Activated naive CD4-positive, alpha-beta T cell treated with anti-CD3 and anti-CD28 coated beads, Interleukin-2, amount 10 ng/mL, durations not matched to agents 7 days and 5 days (primary cell): ENCODE results near the gene LHCGR.

Experiments
- CTCF ChIA-PET: fragments of 350-600 bp; sonication (Branson Sonifier 250); formaldehyde crosslinking; loops from one replicate; lab custom pipeline; 2021; ENCODE audit warnings: antibody characterized with exemption; lab: Charles Lee
- DNase-seq: peaks from one replicate; pipeline ENCODE4 v3.0.0-alpha.2; 2020
- H3K27ac Mint-ChIP-seq: one replicate; pipeline ENCODE4 v1.8.0; 2021; ENCODE audit warnings: mild to moderate bottlenecking, moderate library complexity, mixed read lengths
- H3K27me3 Mint-ChIP-seq: one replicate; pipeline ENCODE4 v1.8.0; 2021; ENCODE audit warnings: mild to moderate bottlenecking, mixed read lengths
- H3K36me3 Mint-ChIP-seq: one replicate; pipeline ENCODE4 v1.8.0; 2021; ENCODE audit warnings: mixed read lengths
- H3K4me1 Mint-ChIP-seq: one replicate; pipeline ENCODE4 v1.8.0; 2021; ENCODE audit warnings: mixed read lengths
- H3K4me3 Mint-ChIP-seq: one replicate; pipeline ENCODE4 v1.8.0; 2021; ENCODE audit warnings: mild to moderate bottlenecking, moderate library complexity, mixed read lengths
- H3K9me3 Mint-ChIP-seq: one replicate; pipeline ENCODE4 v1.8.0; 2021; ENCODE audit warnings: mixed read lengths

LHCGR gene

GRCh38 chr2:48668992-48669391 is 86.5 kb downstream of the LHCGR start:
- CTCF ChIA-PET: no interaction called here
- no peak overlapping the region for H3K27ac Mint-ChIP-seq
- no peaks in the 10 kb centered on the region for H3K4me1 Mint-ChIP-seq
- no peak overlapping the region for H3K4me3 Mint-ChIP-seq
- DNase-seq: no peak
- H3K36me3 Mint-ChIP-seq: no peaks in the 10 kb centered on the region
- no peaks in the 10 kb centered on the region for H3K9me3 Mint-ChIP-seq
- no peaks in the 10 kb centered on the region for H3K27me3 Mint-ChIP-seq

- Mint-ChIP-seq H3K4me3 (no peak overlapping the region), H3K27me3 (no peaks in the 10 kb centered on the region), H3K4me1 (no peaks in the 10 kb centered on the region), H3K9me3 (no peaks in the 10 kb centered on the region), H3K27ac (no peak overlapping the region), H3K36me3 (no peaks in the 10 kb centered on the region)
- DNase-seq: no peak
- CTCF ChIA-PET: no interaction called here
Observed at GRCh38 chr2:48651158-48651790, 104.2 kb downstream of the LHCGR start.

GRCh38 chr2:48638261-48638660 is 117.3 kb downstream of the LHCGR start:
- Mint-ChIP-seq H3K9me3 (no peaks in the 10 kb centered on the region), H3K27ac (no peak overlapping the region), H3K36me3 (no peaks in the 10 kb centered on the region), H3K4me1 (no peaks in the 10 kb centered on the region), H3K27me3 (peaks cover 4% of the 10 kb centered on the region), H3K4me3 (no peak overlapping the region)
- CTCF ChIA-PET: no interaction called here
- DNase-seq: no peak
